Parathyroid adenoma (tissue), 2 donors: ENCODE data around the gene MSMB.

Experiments used
- H2AFZ ChIP-seq: fragments of 300-600 bp; sonication (generic); one replicate; pipeline ENCODE4 v1.7.0; 2017; ENCODE audit warnings: antibody characterized with exemption, mild to moderate bottlenecking
- H3K27ac ChIP-seq: fragments of 300-600 bp; sonication (generic); one replicate; pipeline ENCODE4 v1.7.0; 2017
- H3K27me3 ChIP-seq: fragments of 300-600 bp; sonication (generic); one replicate; pipeline ENCODE4 v1.7.0; 2017; ENCODE audit warnings: low read length; ENCODE audit not compliant: control insufficient read depth, insufficient read depth
- H3K36me3 ChIP-seq: fragments of 300-600 bp; sonication (generic); one replicate; pipeline ENCODE4 v1.7.0; 2017; ENCODE audit warnings: low read length; ENCODE audit not compliant: control insufficient read depth, insufficient read depth
- H3K4me1 ChIP-seq: fragments of 300-600 bp; sonication (generic); one replicate; pipeline ENCODE4 v1.7.0; 2017; ENCODE audit warnings: control low read depth
- H3K4me2 ChIP-seq: fragments of 300-600 bp; sonication (generic); one replicate; pipeline ENCODE4 v1.7.0; 2017; ENCODE audit warnings: low read length
- H3K4me3 ChIP-seq: fragments of 300-600 bp; sonication (generic); one replicate; pipeline ENCODE4 v1.7.0; 2017; ENCODE audit warnings: low read depth, low read length
- H3K79me2 ChIP-seq: fragments of 300-600 bp; sonication (generic); one replicate; pipeline ENCODE4 v1.7.0; 2017; ENCODE audit warnings: control low read depth
- H3K9ac ChIP-seq: fragments of 300-600 bp; sonication (generic); one replicate; pipeline ENCODE4 v1.7.0; 2017; ENCODE audit warnings: mild to moderate bottlenecking
- H3K9me3 ChIP-seq: fragments of 300-600 bp; sonication (generic); one replicate; pipeline ENCODE4 v1.7.0; 2017; ENCODE audit warnings: low read length; ENCODE audit not compliant: control insufficient read depth
- CTCF ChIP-seq: fragments of 300-600 bp; sonication (generic); IDR thresholded peaks from one replicate; pipeline ENCODE4 v1.7.0; 2017; ENCODE audit warnings: antibody characterized with exemption, mild to moderate bottlenecking
- donor health status: primary hyperparathyroidism.

MSMB gene

DNA sequence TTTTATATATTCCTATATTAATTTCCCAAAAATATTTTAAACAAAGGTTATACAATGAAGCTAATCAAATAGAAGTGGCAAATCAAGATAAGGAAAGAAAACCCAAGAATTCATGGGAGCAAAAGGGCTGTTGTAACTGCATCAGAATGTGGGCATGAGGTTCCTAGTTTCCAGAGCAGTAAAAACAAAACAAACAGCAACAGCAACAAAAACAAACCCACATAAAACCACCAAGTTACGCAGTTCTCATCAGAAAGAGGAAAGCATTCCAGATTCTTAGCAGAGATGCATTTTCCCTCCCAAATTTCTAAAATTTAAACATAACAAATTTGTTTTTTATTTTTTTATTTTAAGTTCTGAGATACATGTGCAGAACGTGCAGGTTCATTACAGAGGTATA lies 34.8 kb upstream of the MSMB start:
- Histone ChIP-seq H3K4me1 (no peaks in the 10 kb centered on the region), H2AFZ (no peak overlapping the region), H3K4me3 (no peak overlapping the region), H3K27ac (no peak overlapping the region), H3K9ac (no peak overlapping the region), H3K27me3 (no peaks in the 10 kb centered on the region), H3K36me3 (no peaks in the 10 kb centered on the region), H3K4me2 (no peak overlapping the region), H3K79me2 (no peaks in the 10 kb centered on the region), H3K9me3 (no peaks in the 10 kb centered on the region)
- no peak for TF ChIP-seq CTCF

DNA sequence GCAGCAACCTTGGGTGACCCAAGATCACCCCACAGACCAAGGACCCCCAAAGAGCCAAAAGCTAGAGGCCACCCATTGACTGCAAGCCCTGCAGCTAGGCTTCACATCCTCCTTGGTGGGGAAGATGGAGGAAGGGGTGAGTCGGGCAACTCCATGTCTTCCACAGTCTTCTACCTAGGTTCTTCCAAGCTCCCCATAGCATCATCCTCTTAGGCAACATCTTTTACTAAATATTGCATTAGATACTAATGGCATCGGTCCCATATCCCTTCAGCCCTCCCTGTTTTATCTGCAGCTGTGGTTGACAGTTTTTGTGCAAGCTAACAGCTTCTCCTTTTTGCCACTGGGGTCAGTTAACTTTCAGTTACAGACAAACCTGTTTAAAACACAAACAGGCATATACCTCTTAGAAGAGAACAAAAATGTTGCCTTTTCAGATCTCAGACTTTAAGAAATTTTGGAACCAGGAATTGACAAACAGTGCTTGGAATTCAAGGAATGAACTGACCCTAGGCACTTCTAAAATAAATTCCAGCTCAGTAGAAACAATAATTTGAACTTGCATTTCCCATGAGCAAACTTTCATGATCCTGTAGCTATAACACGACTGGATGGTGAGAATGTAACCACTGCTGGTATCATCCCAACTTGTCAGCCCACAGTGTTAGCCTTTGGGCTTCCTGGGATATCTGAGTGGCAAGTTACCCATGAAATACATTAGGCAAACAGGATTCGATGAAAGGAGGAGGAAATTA lies 33.9 kb upstream of the MSMB start:
- no peaks in the 10 kb centered on the region for H3K36me3 ChIP-seq
- no peaks in the 10 kb centered on the region for H3K4me1 ChIP-seq
- H3K9me3 ChIP-seq, result no peaks in the 10 kb centered on the region
- H2AFZ ChIP-seq, result no peak overlapping the region
- no peak overlapping the region for H3K4me2 ChIP-seq
- H3K27me3 ChIP-seq, result no peaks in the 10 kb centered on the region
- H3K27ac ChIP-seq, result no peak overlapping the region
- H3K9ac ChIP-seq, result no peak overlapping the region
- H3K4me3 ChIP-seq, result no peak overlapping the region
- no peak for TF ChIP-seq CTCF
- H3K79me2 ChIP-seq, result no peaks in the 10 kb centered on the region

GRCh38 chr10:46077731-46078413 lies 31.8 kb upstream of the MSMB start:
- no peaks in the 10 kb centered on the region for H3K36me3 ChIP-seq
- H3K27ac ChIP-seq, result no peak overlapping the region
- no peaks in the 10 kb centered on the region for H3K4me1 ChIP-seq
- no peak overlapping the region for H3K9ac ChIP-seq
- no peak for TF ChIP-seq CTCF
- no peaks in the 10 kb centered on the region for H3K9me3 ChIP-seq
- no peaks in the 10 kb centered on the region for H3K79me2 ChIP-seq
- H3K27me3 ChIP-seq, result no peaks in the 10 kb centered on the region
- no peak overlapping the region for H3K4me3 ChIP-seq
- H3K4me2 ChIP-seq, result no peak overlapping the region
- no peak overlapping the region for H2AFZ ChIP-seq

DNA sequence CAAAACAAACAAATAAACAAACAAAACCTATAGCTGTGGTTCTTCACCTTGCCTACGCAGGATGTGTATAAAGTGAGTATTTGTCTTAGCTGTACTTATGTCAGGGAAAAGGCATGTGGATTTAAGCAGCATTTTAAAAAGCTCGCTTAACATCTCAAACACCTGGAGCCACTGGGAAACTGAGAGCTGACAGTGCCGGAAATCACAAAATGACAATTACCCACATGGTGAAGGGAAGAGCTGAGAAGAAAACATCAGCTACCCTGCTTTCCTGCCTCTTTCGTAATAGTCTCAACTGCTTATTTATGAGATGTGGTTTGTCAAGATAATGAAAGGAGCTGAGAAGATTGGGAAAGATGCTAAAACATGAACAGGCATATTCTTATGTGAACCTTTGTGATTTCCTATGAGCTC lies 31.1 kb upstream of the MSMB start:
- Histone ChIP-seq H3K9ac (no peak overlapping the region), H3K4me1 (no peaks in the 10 kb centered on the region), H3K9me3 (no peaks in the 10 kb centered on the region), H3K4me3 (no peak overlapping the region), H3K36me3 (no peaks in the 10 kb centered on the region), H2AFZ (no peak overlapping the region), H3K79me2 (no peaks in the 10 kb centered on the region), H3K4me2 (no peak overlapping the region), H3K27ac (no peak overlapping the region), H3K27me3 (no peaks in the 10 kb centered on the region)
- no peak for TF ChIP-seq CTCF
